HepG2 (cell line): ENCODE results near the gene PPP2R5D. TPM values are rescaled to one million over a fixed set of nuclear protein-coding genes. Genes with fewer than 3 reads are reported as not detected.

Experiments used
- CCDC6 ChIP-seq: sonication (generic); formaldehyde crosslinking; IDR thresholded peaks from 2 replicates; pipeline ENCODE4 v1.8.1; 2022; ENCODE audit warnings: mild to moderate bottlenecking, missing genetic modification reagents, moderate library complexity
- DDIT3 ChIP-seq: sonication (generic); formaldehyde crosslinking; IDR thresholded peaks from 2 replicates; pipeline ENCODE4 v1.4.0; 2020; ENCODE audit warnings: mild to moderate bottlenecking, missing genetic modification reagents
- DNMT3B ChIP-seq: conservative IDR thresholded peaks from 2 replicates; pipeline ENCODE4 v1.6.1; 2016; ENCODE audit warnings: missing biosample characterization, control low read depth
- FOXM1 ChIP-seq: sonication (generic); formaldehyde crosslinking; IDR thresholded peaks from 2 replicates; pipeline ENCODE4 v1.5.0; 2020; ENCODE audit warnings: missing genetic modification reagents
- GLI4 ChIP-seq: sonication (generic); formaldehyde crosslinking; IDR thresholded peaks from 2 replicates; pipeline ENCODE4 v1.5.1; 2020; ENCODE audit warnings: missing genetic modification reagents, mild to moderate bottlenecking, moderate library complexity, borderline replicate concordance
- KAT7 ChIP-seq: IDR thresholded peaks from 2 replicates; pipeline ENCODE4 v1.6.1; 2018; ENCODE audit warnings: borderline replicate concordance, missing compliant biosample characterization
- KDM1A ChIP-seq: IDR thresholded peaks from 2 replicates; pipeline ENCODE4 v1.6.1; 2016; ENCODE audit warnings: missing compliant biosample characterization
- MIER2 ChIP-seq: IDR thresholded peaks from 2 replicates; pipeline ENCODE4 v1.6.1; 2016; ENCODE audit warnings: missing biosample characterization, missing genetic modification reagents
- PAF1 ChIP-seq: IDR thresholded peaks from 2 replicates; pipeline ENCODE4 v1.6.1; 2016; ENCODE audit warnings: missing genetic modification reagents, missing compliant biosample characterization
- SATB2 ChIP-seq: sonication (generic); formaldehyde crosslinking; IDR thresholded peaks from 2 replicates; pipeline ENCODE4 v1.5.0; 2020; ENCODE audit warnings: missing genetic modification reagents
- TEAD3 ChIP-seq: optimal IDR thresholded peaks from 2 replicates; pipeline ENCODE3; 2016; ENCODE audit warnings: borderline replicate concordance
- ZBTB2 ChIP-seq: sonication (generic); formaldehyde crosslinking; IDR thresholded peaks from 2 replicates; pipeline ENCODE4 v1.8.0; 2022; ENCODE audit warnings: low read depth, missing genetic modification reagents
- ZNF260 ChIP-seq: sonication (generic); formaldehyde crosslinking; IDR thresholded peaks from 2 replicates; pipeline ENCODE4 v1.4.0; 2020; ENCODE audit warnings: missing genetic modification reagents, low read depth, mild to moderate bottlenecking, borderline replicate concordance
- ZNF367 ChIP-seq: sonication (generic); formaldehyde crosslinking; IDR thresholded peaks from 2 replicates; pipeline ENCODE4 v1.4.0; 2020; ENCODE audit warnings: missing genetic modification reagents, borderline replicate concordance
- ZNF451 ChIP-seq: sonication (generic); formaldehyde crosslinking; IDR thresholded peaks from 2 replicates; pipeline ENCODE4 v1.5.0; 2020; ENCODE audit warnings: mild to moderate bottlenecking, missing genetic modification reagents
- ZNF501 ChIP-seq: sonication (generic); formaldehyde crosslinking; IDR thresholded peaks from 2 replicates; pipeline ENCODE4 v1.5.1; 2020; ENCODE audit warnings: mild to moderate bottlenecking, moderate library complexity, missing genetic modification reagents
- ZNF776 ChIP-seq: sonication (generic); formaldehyde crosslinking; IDR thresholded peaks from 2 replicates; pipeline ENCODE4 v1.4.0; 2020; ENCODE audit warnings: mild to moderate bottlenecking, missing genetic modification reagents
- ZNF883 ChIP-seq: sonication (generic); formaldehyde crosslinking; IDR thresholded peaks from 2 replicates; pipeline ENCODE4 v1.5.1; 2020; ENCODE audit warnings: mild to moderate bottlenecking, missing genetic modification reagents; ENCODE audit errors: not compliant biosample characterization
- polyA plus RNA-seq, 8 experiments: library from polyadenylated mRNA; depleted of rRNA in 3 of 8; stranded (reverse) in 7 of 8; unstranded in 1 of 8; fragments of >200 nt; fragmentation: Illumina TruSeq in 4 of 8; extraction: Trizol in 4 of 8; gene quantifications; 2 replicates each; pipeline versions ENCODE4 v1.2.1 to v1.2.3, GENCODE V29; 2011 to 2016; ENCODE audit warnings: low read depth in 4 of 8, missing spikeins in 1 of 8, mixed read lengths in 1 of 8; ENCODE audit not compliant: insufficient read depth in 1 of 8
- total RNA-seq, 5 experiments: library from RNA; depleted of rRNA; stranded (reverse); fragments of >200 nt; fragmentation: Illumina TruSeq; extraction: Trizol; gene quantifications; 2 replicates each; pipeline ENCODE4 v1.2.3, GENCODE V29; 2016; ENCODE audit warnings: low read depth in 1 of 5
- TF ChIP-seq, protein P1 (sequence below): IDR thresholded peaks from 2 replicates; pipeline ENCODE4 v1.6.1; 2016; ENCODE audit warnings: low read depth, borderline replicate concordance
- TF ChIP-seq, protein P2 (sequence below): sonication (generic); formaldehyde crosslinking; IDR thresholded peaks from 2 replicates; pipeline ENCODE4 v1.4.0; 2020; ENCODE audit warnings: missing genetic modification reagents, borderline replicate concordance
- TF ChIP-seq, protein P3 (sequence below): sonication (generic); formaldehyde crosslinking; IDR thresholded peaks from 2 replicates; pipeline ENCODE4 v1.5.0; 2020; ENCODE audit warnings: missing genetic modification reagents
- TF ChIP-seq, protein P4 (sequence below): IDR thresholded peaks from 2 replicates; pipeline ENCODE4 v1.6.1; 2016; ENCODE audit warnings: missing genetic modification reagents, missing compliant biosample characterization
- TF ChIP-seq, protein P5 (sequence below): sonication (generic); formaldehyde crosslinking; IDR thresholded peaks from 2 replicates; pipeline ENCODE4 v1.4.0; 2020; ENCODE audit warnings: mild to moderate bottlenecking, missing genetic modification reagents

Gene PPP2R5D
- total and polyA plus RNA-seq, 2 of the 13 experiments (the other 11 are each of a cell fraction or from before 2014, with no cell fraction given) = 53.7 to 60.4 TPM

DNA sequence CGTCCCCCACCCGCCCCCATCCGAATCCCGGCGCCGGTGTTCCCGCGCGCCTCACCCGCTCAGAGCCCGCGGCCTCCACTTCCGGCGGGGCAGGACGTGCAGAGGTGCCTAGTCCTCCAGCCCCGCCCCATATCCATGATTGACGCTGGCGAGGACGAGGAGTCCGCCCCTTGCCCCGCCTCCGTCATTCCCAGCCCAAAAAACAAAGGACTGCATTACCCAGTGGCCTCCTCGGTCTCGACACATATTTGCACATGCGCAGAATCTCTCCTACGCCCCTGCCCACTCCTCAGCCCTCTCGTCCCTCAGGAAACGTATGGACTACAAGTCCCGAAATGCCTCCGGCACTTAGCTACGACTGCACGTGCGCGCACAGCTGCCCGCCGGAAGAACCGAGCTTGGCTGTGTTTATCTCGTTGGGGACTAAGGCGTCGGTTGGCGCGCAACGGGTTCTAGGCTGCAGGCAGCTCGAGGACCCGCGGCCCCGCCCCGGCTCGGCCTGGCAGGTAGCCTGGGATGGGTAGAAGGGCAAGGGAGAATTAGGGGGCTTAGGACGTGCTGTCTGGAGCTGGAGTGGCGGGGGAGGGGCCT lies 29.6 kb downstream of the PPP2R5D start, which contains the start of the genes KLHDC3 and MEA1 (continued):
- TF ChIP-seq, protein P1, sequence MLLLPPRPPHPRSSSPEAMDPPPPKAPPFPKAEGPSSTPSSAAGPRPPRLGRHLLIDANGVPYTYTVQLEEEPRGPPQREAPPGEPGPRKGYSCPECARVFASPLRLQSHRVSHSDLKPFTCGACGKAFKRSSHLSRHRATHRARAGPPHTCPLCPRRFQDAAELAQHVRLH (CRISPR knock-in tag) = peak; percentile 85; the same call in 1 of the 2 replicates
- no peak for TF ChIP-seq ZNF367 (CRISPR knock-in tag)
- 0 out of 2 replicates have a peak, but pooled peaks have one; percentile 77 for TF ChIP-seq ZBTB2 (CRISPR knock-in tag)
- TF ChIP-seq ZNF501 (CRISPR knock-in tag) = peak; percentile 80; the same call in 1 of the 2 replicates
- TF ChIP-seq, protein P2, sequence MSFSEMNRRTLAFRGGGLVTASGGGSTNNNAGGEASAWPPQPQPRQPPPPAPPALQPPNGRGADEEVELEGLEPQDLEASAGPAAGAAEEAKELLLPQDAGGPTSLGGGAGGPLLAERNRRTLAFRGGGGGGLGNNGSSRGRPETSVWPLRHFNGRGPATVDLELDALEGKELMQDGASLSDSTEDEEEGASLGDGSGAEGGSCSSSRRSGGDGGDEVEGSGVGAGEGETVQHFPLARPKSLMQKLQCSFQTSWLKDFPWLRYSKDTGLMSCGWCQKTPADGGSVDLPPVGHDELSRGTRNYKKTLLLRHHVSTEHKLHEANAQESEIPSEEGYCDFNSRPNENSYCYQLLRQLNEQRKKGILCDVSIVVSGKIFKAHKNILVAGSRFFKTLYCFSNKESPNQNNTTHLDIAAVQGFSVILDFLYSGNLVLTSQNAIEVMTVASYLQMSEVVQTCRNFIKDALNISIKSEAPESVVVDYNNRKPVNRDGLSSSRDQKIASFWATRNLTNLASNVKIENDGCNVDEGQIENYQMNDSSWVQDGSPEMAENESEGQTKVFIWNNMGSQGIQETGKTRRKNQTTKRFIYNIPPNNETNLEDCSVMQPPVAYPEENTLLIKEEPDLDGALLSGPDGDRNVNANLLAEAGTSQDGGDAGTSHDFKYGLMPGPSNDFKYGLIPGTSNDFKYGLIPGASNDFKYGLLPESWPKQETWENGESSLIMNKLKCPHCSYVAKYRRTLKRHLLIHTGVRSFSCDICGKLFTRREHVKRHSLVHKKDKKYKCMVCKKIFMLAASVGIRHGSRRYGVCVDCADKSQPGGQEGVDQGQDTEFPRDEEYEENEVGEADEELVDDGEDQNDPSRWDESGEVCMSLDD (CRISPR knock-in tag) = no peak
- TF ChIP-seq GLI4 (CRISPR knock-in tag) = no peak
- TF ChIP-seq DNMT3B (CRISPR knock-in tag) = no peak
- TF ChIP-seq DDIT3 (CRISPR knock-in tag) = no peak
- no peak for TF ChIP-seq ZNF776 (CRISPR knock-in tag)
- TF ChIP-seq, protein P3, sequence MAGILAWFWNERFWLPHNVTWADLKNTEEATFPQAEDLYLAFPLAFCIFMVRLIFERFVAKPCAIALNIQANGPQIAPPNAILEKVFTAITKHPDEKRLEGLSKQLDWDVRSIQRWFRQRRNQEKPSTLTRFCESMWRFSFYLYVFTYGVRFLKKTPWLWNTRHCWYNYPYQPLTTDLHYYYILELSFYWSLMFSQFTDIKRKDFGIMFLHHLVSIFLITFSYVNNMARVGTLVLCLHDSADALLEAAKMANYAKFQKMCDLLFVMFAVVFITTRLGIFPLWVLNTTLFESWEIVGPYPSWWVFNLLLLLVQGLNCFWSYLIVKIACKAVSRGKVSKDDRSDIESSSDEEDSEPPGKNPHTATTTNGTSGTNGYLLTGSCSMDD = no peak
- no peak; the same call in 1 of the 2 replicates for TF ChIP-seq KAT7 (CRISPR knock-in tag)
- TF ChIP-seq MIER2 (CRISPR knock-in tag) = no peak
- no peak for TF ChIP-seq CCDC6 (CRISPR knock-in tag)
- 0 out of 2 replicates have a peak, but pooled peaks have one; percentile 51 for TF ChIP-seq ZNF451 (CRISPR knock-in tag)
- no peak for TF ChIP-seq FOXM1
- no peak for TF ChIP-seq SATB2 (CRISPR knock-in tag)
- TF ChIP-seq ZNF883 = peak; percentile 43
- no peak for TF ChIP-seq PAF1 (CRISPR knock-in tag)
- peak; percentile 89 for TF ChIP-seq TEAD3 (CRISPR knock-in tag)
- TF ChIP-seq ZNF260 = no peak
- TF ChIP-seq, protein P4, sequence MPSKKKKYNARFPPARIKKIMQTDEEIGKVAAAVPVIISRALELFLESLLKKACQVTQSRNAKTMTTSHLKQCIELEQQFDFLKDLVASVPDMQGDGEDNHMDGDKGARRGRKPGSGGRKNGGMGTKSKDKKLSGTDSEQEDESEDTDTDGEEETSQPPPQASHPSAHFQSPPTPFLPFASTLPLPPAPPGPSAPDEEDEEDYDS (CRISPR knock-in tag) = peak; percentile 99
- TF ChIP-seq, protein P5, sequence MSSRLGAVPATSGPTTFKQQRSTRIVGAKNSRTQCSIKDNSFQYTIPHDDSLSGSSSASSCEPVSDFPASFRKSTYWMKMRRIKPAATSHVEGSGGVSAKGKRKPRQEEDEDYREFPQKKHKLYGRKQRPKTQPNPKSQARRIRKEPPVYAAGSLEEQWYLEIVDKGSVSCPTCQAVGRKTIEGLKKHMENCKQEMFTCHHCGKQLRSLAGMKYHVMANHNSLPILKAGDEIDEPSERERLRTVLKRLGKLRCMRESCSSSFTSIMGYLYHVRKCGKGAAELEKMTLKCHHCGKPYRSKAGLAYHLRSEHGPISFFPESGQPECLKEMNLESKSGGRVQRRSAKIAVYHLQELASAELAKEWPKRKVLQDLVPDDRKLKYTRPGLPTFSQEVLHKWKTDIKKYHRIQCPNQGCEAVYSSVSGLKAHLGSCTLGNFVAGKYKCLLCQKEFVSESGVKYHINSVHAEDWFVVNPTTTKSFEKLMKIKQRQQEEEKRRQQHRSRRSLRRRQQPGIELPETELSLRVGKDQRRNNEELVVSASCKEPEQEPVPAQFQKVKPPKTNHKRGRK (CRISPR knock-in tag) = no peak
- TF ChIP-seq KDM1A (CRISPR knock-in tag) = no peak
